Suprapubic skin (tissue), 4 donors: ENCODE results near the gene TUBB. TPM values are rescaled to one million over a fixed set of nuclear protein-coding genes. Genes with fewer than 3 reads are reported as not detected.
A peak's percentile ranks its signal among the peaks of the same experiment; 100 is the strongest.

Experiments used
- DNase-seq, 2 donors: peaks; one replicate each; pipeline ENCODE4 v3.0.0-alpha.2; 2019; ENCODE audit warnings: low spot score in 2 of 2
- H3K27ac ChIP-seq: fragments of 200-600 bp; sonication (generic); one replicate; pipeline ENCODE4 v1.5.1; 2019
- H3K27me3 ChIP-seq: fragments of 200-600 bp; sonication (generic); one replicate; pipeline ENCODE4 v1.5.1; 2019
- H3K36me3 ChIP-seq: fragments of 200-600 bp; sonication (generic); one replicate; pipeline ENCODE4 v1.5.1; 2019
- H3K4me1 ChIP-seq: fragments of 200-600 bp; sonication (generic); one replicate; pipeline ENCODE4 v1.5.1; 2019
- H3K4me3 ChIP-seq: fragments of 200-600 bp; sonication (generic); one replicate; pipeline ENCODE4 v1.5.1; 2019; ENCODE audit warnings: mild to moderate bottlenecking
- H3K9me3 ChIP-seq: fragments of 200-600 bp; sonication (generic); one replicate; pipeline ENCODE4 v1.5.1; 2019
- EP300 ChIP-seq: sonication (generic); formaldehyde crosslinking; IDR thresholded peaks from one replicate; pipeline ENCODE4 v1.6.1; 2017; ENCODE audit warnings: antibody characterized with exemption
- POLR2A ChIP-seq, 2 donors: fragments of 450-650 bp; IDR thresholded peaks; one replicate each; pipeline ENCODE4 v1.6.1; 2017; ENCODE audit warnings: antibody characterized with exemption in 2 of 2, mild to moderate bottlenecking in 2 of 2, moderate library complexity in 2 of 2
- POLR2AphosphoS5 ChIP-seq, 3 donors: sonication (generic); formaldehyde crosslinking; IDR thresholded peaks; one replicate each; pipeline ENCODE4 v1.6.1; 2017; ENCODE audit warnings: antibody characterized with exemption in 3 of 3
- WGBS: methylation state at CpG from one replicate; pipeline ENCODE4 v1.1.5; 2018; 5-methylcytosine and 5-hydroxymethylcytosine counted together
- total RNA-seq, 4 donors: library from RNA; depleted of rRNA; stranded (reverse); fragments of >200 nt; gene quantifications; one replicate each; pipeline ENCODE4 v1.1.0, GENCODE V29; 2016
- TF ChIP-seq, protein P1 (sequence below), 2 donors: fragments of 200-600 bp in 1 of 2; fragments of 450-650 bp in 1 of 2; sonication (generic) in 1 of 2; IDR thresholded peaks; one replicate each; pipeline ENCODE4 v1.5.1; 2016 to 2019; ENCODE audit warnings: antibody characterized with exemption in 2 of 2, mild to moderate bottlenecking in 1 of 2, moderate library complexity in 1 of 2

Gene TUBB
- total RNA-seq, 4 donors from 2014 or later = 166 to 348 (median 244) TPM

GRCh38 chr6:30690403-30691207 is 29.5 kb upstream of the TUBB start, which contains the start of gene NRM:
Gene NRM (minus strand): TSS chr6:30690984. CDS start chr6:30690974, 10 bp downstream.
- no peaks in the 10 kb centered on the region for H3K36me3 ChIP-seq
- no peaks in the 10 kb centered on the region for H3K9me3 ChIP-seq
- TF ChIP-seq POLR2A (IDR thresholded peaks at IDR 0.05) (no peak), POLR2AphosphoS5 (IDR thresholded peaks at IDR 0.05) (peak in 2 of 3 donors; percentile 17 to 40), EP300 (no peak)
- TF ChIP-seq, protein P1, sequence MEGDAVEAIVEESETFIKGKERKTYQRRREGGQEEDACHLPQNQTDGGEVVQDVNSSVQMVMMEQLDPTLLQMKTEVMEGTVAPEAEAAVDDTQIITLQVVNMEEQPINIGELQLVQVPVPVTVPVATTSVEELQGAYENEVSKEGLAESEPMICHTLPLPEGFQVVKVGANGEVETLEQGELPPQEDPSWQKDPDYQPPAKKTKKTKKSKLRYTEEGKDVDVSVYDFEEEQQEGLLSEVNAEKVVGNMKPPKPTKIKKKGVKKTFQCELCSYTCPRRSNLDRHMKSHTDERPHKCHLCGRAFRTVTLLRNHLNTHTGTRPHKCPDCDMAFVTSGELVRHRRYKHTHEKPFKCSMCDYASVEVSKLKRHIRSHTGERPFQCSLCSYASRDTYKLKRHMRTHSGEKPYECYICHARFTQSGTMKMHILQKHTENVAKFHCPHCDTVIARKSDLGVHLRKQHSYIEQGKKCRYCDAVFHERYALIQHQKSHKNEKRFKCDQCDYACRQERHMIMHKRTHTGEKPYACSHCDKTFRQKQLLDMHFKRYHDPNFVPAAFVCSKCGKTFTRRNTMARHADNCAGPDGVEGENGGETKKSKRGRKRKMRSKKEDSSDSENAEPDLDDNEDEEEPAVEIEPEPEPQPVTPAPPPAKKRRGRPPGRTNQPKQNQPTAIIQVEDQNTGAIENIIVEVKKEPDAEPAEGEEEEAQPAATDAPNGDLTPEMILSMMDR (IDR thresholded peaks at IDR 0.05) = no peak
- DNase-seq = peak; percentile 92
- peak within 1 kb of the TSS; percentile 98 for H3K27ac ChIP-seq
- peak within 1 kb of the TSS; percentile 54 for H3K4me3 ChIP-seq
- H3K27me3 ChIP-seq = no peaks in the 10 kb centered on the region
- under 1% methylated on average over 40 of the region's 40 CpGs for WGBS
- peaks cover 44% of the 10 kb centered on the region for H3K4me1 ChIP-seq

GRCh38 chr6:30691208-30691847 is 28.8 kb upstream of the TUBB start:
- TF ChIP-seq POLR2AphosphoS5 (IDR thresholded peaks at IDR 0.05) (no peak), EP300 (no peak), POLR2A (IDR thresholded peaks at IDR 0.05) (no peak)
- TF ChIP-seq, protein P1 (IDR thresholded peaks at IDR 0.05) = no peak
- no peak for DNase-seq
- H3K27me3 ChIP-seq = no peaks in the 10 kb centered on the region
- H3K27ac ChIP-seq = peak overlapping the region; percentile 98
- peaks cover 40% of the 10 kb centered on the region for H3K4me1 ChIP-seq
- no peaks in the 10 kb centered on the region for H3K9me3 ChIP-seq
- H3K36me3 ChIP-seq = no peaks in the 10 kb centered on the region
- 16% methylated on average over 8 of the region's 8 CpGs for WGBS
- peak overlapping the region; percentile 54 for H3K4me3 ChIP-seq

DNA sequence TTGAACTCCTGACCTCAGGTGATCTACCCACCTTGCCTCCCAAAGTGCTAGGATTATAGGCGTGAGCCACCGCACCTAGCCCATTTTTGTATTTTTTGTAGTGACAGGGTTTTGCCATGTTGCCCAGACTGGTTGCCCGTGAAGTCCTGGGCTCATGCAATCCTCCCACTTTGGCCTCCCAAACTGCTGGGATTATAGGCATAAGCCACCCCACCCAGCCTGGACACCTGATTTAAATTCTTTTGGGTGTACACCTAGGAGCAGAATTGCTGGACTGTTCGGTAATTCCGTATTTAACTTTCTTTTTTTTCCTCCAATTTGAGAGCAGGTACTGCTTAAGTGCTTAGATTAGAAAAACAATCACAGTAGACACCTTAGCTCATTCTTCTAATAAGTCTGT is 23.7 kb upstream of the TUBB start:
- Histone ChIP-seq H3K27me3 (no peaks in the 10 kb centered on the region), H3K4me1 (peaks cover 4% of the 10 kb centered on the region), H3K4me3 (no peak overlapping the region), H3K36me3 (peaks cover 10% of the 10 kb centered on the region), H3K9me3 (no peaks in the 10 kb centered on the region), H3K27ac (no peak overlapping the region)
- 96% methylated on average over 5 of the region's 5 CpGs for WGBS
- TF ChIP-seq POLR2AphosphoS5 (IDR thresholded peaks at IDR 0.05) = no peak
- DNase-seq = no peak

GRCh38 chr6:30700340-30700739 is 19.8 kb upstream of the TUBB start:
- TF ChIP-seq EP300 (no peak), POLR2AphosphoS5 (IDR thresholded peaks at IDR 0.05) (no peak), POLR2A (IDR thresholded peaks at IDR 0.05) (no peak)
- TF ChIP-seq, protein P1 (IDR thresholded peaks at IDR 0.05) = no peak
- no peak overlapping the region for H3K4me3 ChIP-seq
- H3K4me1 ChIP-seq = no peaks in the 10 kb centered on the region
- no peaks in the 10 kb centered on the region for H3K27me3 ChIP-seq
- 50% methylated on average over 4 of the region's 4 CpGs for WGBS
- H3K36me3 ChIP-seq = peaks cover 39% of the 10 kb centered on the region
- no peak overlapping the region for H3K27ac ChIP-seq
- no peaks in the 10 kb centered on the region for H3K9me3 ChIP-seq
- no peak for DNase-seq

DNA sequence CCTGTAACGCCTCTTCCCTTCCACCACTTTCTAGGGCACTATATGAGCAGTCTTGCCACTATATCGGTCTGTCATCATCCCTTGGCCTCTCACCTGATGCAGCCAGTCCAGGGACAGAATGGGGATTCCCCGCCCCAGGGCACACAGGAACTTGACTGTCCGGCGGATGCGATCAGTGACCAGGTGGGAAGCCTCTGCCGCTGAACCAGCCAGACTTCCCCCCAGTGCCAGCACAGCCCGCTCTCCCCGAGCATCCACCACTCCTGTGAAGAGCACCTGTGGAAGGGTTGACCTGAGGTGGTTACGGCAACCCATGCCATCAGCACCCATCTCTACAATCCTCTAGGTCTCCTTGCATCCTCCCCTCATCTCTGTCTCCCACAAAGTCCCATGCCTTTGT is 17.1 kb upstream of the TUBB start:
- Histone ChIP-seq H3K4me3 (no peak overlapping the region), H3K4me1 (no peaks in the 10 kb centered on the region), H3K27ac (no peak overlapping the region), H3K9me3 (no peaks in the 10 kb centered on the region), H3K27me3 (no peaks in the 10 kb centered on the region), H3K36me3 (peaks cover 65% of the 10 kb centered on the region)
- TF ChIP-seq POLR2AphosphoS5 (IDR thresholded peaks at IDR 0.05) (no peak), EP300 (no peak), POLR2A (IDR thresholded peaks at IDR 0.05) (no peak)
- TF ChIP-seq, protein P1 (IDR thresholded peaks at IDR 0.05) = no peak
- 93% methylated on average over 10 of the region's 10 CpGs for WGBS
- no peak for DNase-seq
